ENCODE measurements around the gene PCYT2. TPM values are rescaled to one million over a fixed set of nuclear protein-coding genes. Genes with fewer than 3 reads are reported as not detected.

The PCYT2 gene
- total and polyA plus RNA-seq, 9 of the 15 experiments (the other 6 are each of a cell fraction or from before 2014, with no cell fraction given), result 0.92 to 134 (median 82.5) TPM

GRCh38 chr17:81931557-81932332, 20.5 kb upstream of the PCYT2 start:
- ChIA-PET CTCF (ENCODE audit: low intra/inter-chr PET ratio) (no interaction called here), POLR2A (interaction anchor here (0.6 to 2.3 kb wide), 4 partner anchors 14 to 226 kb away, joined by 3 to 7 read pairs (median 3); no protein-coding TSS in a partner anchor)
- no peak overlapping the region for H3K4me3 ChIP-seq
- peaks cover 36% of the 10 kb centered on the region; the same call in 2 of the 3 replicates for H3K36me3 ChIP-seq (ENCODE audit: control insufficient read depth, insufficient read depth, low read length)
- H4K20me1 ChIP-seq (replicated peaks; ENCODE audit: control insufficient read depth, insufficient read depth, low read length), result peaks cover 7% of the 10 kb centered on the region
- DNase-seq (ENCODE audit: extremely low read depth in 1 of 4, low spot score in 3 of 4) (no peak), ATAC-seq (peak; percentile 26), FAIRE-seq (no peak)
- 44% methylated on average over 11 of the region's 15 CpGs for WGBS (ENCODE audit: insufficient coverage, low coverage, missing lambda C conversion rate)
- H3K4me1 ChIP-seq (replicated peaks in 1 of 2; ENCODE audit: control insufficient read depth in 2 of 2, insufficient read depth in 2 of 2, low read length in 2 of 2), result peaks cover 39 to 96% of the 10 kb centered on the region in 2 experiments
- H3K79me2 ChIP-seq (ENCODE audit: control insufficient read depth, insufficient read depth, low read length), result peaks cover 44% of the 10 kb centered on the region
- BruUV-seq (replicated peaks), result no TSS peak
- H3K27me3 ChIP-seq (ENCODE audit: control insufficient read depth in 2 of 2, insufficient read depth in 2 of 2, low read length in 2 of 2), result no peaks in the 10 kb centered on the region
- in situ Hi-C loops (cut with MboI), result no loop called here
- peak overlapping the region in 1 of 2 experiments; percentile 86; a peak in 2 of 4 replicates for H3K9ac ChIP-seq (ENCODE audit: insufficient read depth in 1 of 2, low read depth in 2 of 2, low read length in 2 of 2)
- H3K27ac ChIP-seq (ENCODE audit: extremely low read depth, low read depth, low read length), result no peak overlapping the region
- H3K9me1 ChIP-seq (ENCODE audit: control insufficient read depth, insufficient read depth, low read length), result peaks cover 13% of the 10 kb centered on the region
- no peaks in the 10 kb centered on the region for H3K9me3 ChIP-seq (replicated peaks; ENCODE audit: control insufficient read depth, insufficient read depth, low read depth, low read length)
- no peak overlapping the region for H2AFZ ChIP-seq (ENCODE audit: low read depth, low read length)
- H3K4me2 ChIP-seq (ENCODE audit: insufficient read depth, low read length), result peak overlapping the region; percentile 10; the same call in 1 of the 2 replicates
- intact Hi-C loops (cut with micrococcal nuclease), result no loop called here
- TF ChIP-seq NEUROD1 (IDR thresholded peaks at IDR 0.05; ENCODE audit: borderline replicate concordance, low read depth, low read length, partially characterized antibody) (no peak), NCOA6 (IDR thresholded peaks at IDR 0.05) (no peak), FOXA3 (CRISPR knock-in tag; conservative IDR thresholded peaks at IDR 0.05 in 1 of 2, IDR thresholded peaks at IDR 0.05 in 1 of 2) (no peak), POLR2A (conservative IDR thresholded peaks at IDR 0.05) (peak; percentile 72), E2F8 (IDR thresholded peaks at IDR 0.05; ENCODE audit: low read depth, partially characterized antibody) (peak; percentile 14), KDM5B (IDR thresholded peaks at IDR 0.05; ENCODE audit: insufficient replicate concordance, low read depth, low read length) (peak; percentile 28), ZNF347 (CRISPR knock-in tag; IDR thresholded peaks at IDR 0.05; ENCODE audit: low read depth) (no peak), PRMT5 (CRISPR knock-in tag; IDR thresholded peaks at IDR 0.05) (no peak), KAT8 (IDR thresholded peaks at IDR 0.05; ENCODE audit: low read depth) (no peak), KLF10 (CRISPR knock-in tag; IDR thresholded peaks at IDR 0.05) (peak; percentile 46; the same call in 1 of the 2 replicates), EP400 (IDR thresholded peaks at IDR 0.05) (no peak), POLR2AphosphoS2 (IDR thresholded peaks at IDR 0.05; ENCODE audit: low read length) (peak; percentile 82), ZNF143 (CRISPR knock-in tag; IDR thresholded peaks at IDR 0.05) (no peak), PTTG1 (tag; IDR thresholded peaks at IDR 0.05; ENCODE audit: low read depth) (no peak), THAP7 (CRISPR knock-in tag; IDR thresholded peaks at IDR 0.05) (0 out of 2 replicates have a peak, but pooled peaks have one; percentile 24), MTA3 (IDR thresholded peaks at IDR 0.05; ENCODE audit: borderline replicate concordance) (0 out of 2 replicates have a peak, but pooled peaks have one; percentile 22), ZNF707 (CRISPR knock-in tag; conservative IDR thresholded peaks at IDR 0.05) (no peak), HINFP (tag; conservative IDR thresholded peaks at IDR 0.05; ENCODE audit: low read depth) (no peak)
